ENCODE results near the gene MT1E. TPM values are rescaled to one million over a fixed set of nuclear protein-coding genes. Genes with fewer than 3 reads are reported as not detected.

MT1E gene
- total and polyA plus RNA-seq, 2 of the 13 experiments (the other 11 are each of a cell fraction or from before 2014, with no cell fraction given) = 110 to 1,072 TPM

GRCh38 chr16:56611281-56611833 lies 14.2 kb upstream of the MT1E start (continued):
- no peak for TF ChIP-seq ATF5 (CRISPR knock-in tag; IDR thresholded peaks at IDR 0.05; ENCODE audit: low read depth)
- no peak for TF ChIP-seq ELK4 (CRISPR knock-in tag; IDR thresholded peaks at IDR 0.05; ENCODE audit: borderline replicate concordance)
- TF ChIP-seq TEAD3 (CRISPR knock-in tag; optimal IDR thresholded peaks at IDR 0.05; ENCODE audit: borderline replicate concordance) = peak; percentile 51
- peak; percentile 93 for TF ChIP-seq ZNF768 (CRISPR knock-in tag; IDR thresholded peaks at IDR 0.05)
- TF ChIP-seq ZGPAT (CRISPR knock-in tag; IDR thresholded peaks at IDR 0.05) = no peak
- TF ChIP-seq NCOA2 (CRISPR knock-in tag; IDR thresholded peaks at IDR 0.05) = no peak
- peak; percentile 84 for TF ChIP-seq RXRA (CRISPR knock-in tag; IDR thresholded peaks at IDR 0.05)
- TF ChIP-seq TGIF2 (CRISPR knock-in tag; IDR thresholded peaks at IDR 0.05) = 0 out of 2 replicates have a peak, but pooled peaks have one; percentile 17
- TF ChIP-seq ZNF556 (CRISPR knock-in tag; IDR thresholded peaks at IDR 0.05; ENCODE audit: borderline replicate concordance) = no peak
- peak; percentile 79 for TF ChIP-seq SAP130 (CRISPR knock-in tag; IDR thresholded peaks at IDR 0.05; ENCODE audit: low read depth)
- TF ChIP-seq ZNF878 (CRISPR knock-in tag; IDR thresholded peaks at IDR 0.05) = no peak
- TF ChIP-seq PHF21A (CRISPR knock-in tag; IDR thresholded peaks at IDR 0.05) = no peak

All from HepG2 (cell line).